SK-N-MC (cell line): ENCODE data around the gene NPPC.

Source experiments
- EZH2 ChIP-seq: fragments of 200-600 bp; sonication (generic); IDR thresholded peaks from one replicate; pipeline ENCODE4 v1.6.1; 2017; ENCODE audit warnings: antibody characterized with exemption
- FOXP2 ChIP-seq: optimal IDR thresholded peaks from 2 replicates; pipeline ENCODE3; 2011; ENCODE audit warnings: mild to moderate bottlenecking, moderate library complexity; ENCODE audit not compliant: insufficient read depth; ENCODE audit errors: extremely low read length, control extremely low read depth
- POLR2AphosphoS5 ChIP-seq: IDR thresholded peaks from 2 replicates; pipeline ENCODE4 v1.6.1; 2012; ENCODE audit warnings: mild to moderate bottlenecking, low read depth, low read length, borderline replicate concordance

DNA sequence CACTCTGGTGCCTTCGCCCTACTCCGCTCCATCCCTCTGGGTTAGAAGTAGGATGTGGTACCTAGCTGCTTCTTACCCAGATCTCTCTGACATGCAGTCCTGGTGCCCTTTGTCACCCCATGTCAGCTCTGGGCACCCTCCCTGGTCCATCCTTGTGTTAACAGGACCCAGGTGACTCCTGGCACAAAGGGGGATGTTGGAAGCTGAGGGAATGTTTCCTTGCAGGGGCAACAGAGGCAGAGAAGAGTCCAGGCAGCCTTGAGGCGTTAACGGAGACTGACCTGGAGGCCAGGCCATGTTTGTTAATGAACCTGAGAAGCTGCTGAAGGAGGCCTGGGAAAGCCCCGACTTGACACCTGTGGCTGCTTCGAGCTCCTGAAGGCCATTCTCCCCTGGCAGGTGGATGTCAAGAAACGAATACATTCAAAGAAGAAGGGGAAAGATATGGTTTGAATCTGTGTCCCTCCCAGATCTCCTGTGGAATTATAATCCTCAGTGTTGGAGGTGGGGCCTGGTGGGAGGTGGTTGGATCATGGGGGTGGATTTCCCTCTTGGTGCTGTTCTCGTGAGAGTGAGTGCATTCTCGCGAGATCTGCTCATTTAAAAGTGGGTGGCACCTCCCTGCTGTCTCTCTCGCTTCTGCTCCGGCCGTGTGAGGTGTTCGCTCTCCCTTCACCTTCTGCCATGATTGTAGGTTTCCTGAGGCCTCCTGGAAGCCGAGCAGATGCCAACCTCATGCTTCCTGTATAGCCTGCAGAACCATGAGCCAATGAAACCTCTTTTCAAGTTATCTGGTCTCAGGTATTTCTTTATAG, 31.4 kb downstream of the NPPC start:
- TF ChIP-seq POLR2AphosphoS5: no peak
- no peak for TF ChIP-seq EZH2
- no peak for TF ChIP-seq FOXP2
